Suprapubic skin (tissue), 4 donors: ENCODE results near the gene VSIR. TPM values are rescaled to one million over a fixed set of nuclear protein-coding genes. Genes with fewer than 3 reads are reported as not detected.

Experiments used
- DNase-seq, 2 donors: peaks; one replicate each; pipeline ENCODE4 v3.0.0-alpha.2; 2019; ENCODE audit warnings: low spot score in 2 of 2
- H3K27ac ChIP-seq: fragments of 200-600 bp; sonication (generic); one replicate; pipeline ENCODE4 v1.5.1; 2019
- H3K27me3 ChIP-seq: fragments of 200-600 bp; sonication (generic); one replicate; pipeline ENCODE4 v1.5.1; 2019
- H3K36me3 ChIP-seq: fragments of 200-600 bp; sonication (generic); one replicate; pipeline ENCODE4 v1.5.1; 2019
- H3K4me1 ChIP-seq: fragments of 200-600 bp; sonication (generic); one replicate; pipeline ENCODE4 v1.5.1; 2019
- H3K4me3 ChIP-seq: fragments of 200-600 bp; sonication (generic); one replicate; pipeline ENCODE4 v1.5.1; 2019; ENCODE audit warnings: mild to moderate bottlenecking
- H3K9me3 ChIP-seq: fragments of 200-600 bp; sonication (generic); one replicate; pipeline ENCODE4 v1.5.1; 2019
- EP300 ChIP-seq: sonication (generic); formaldehyde crosslinking; IDR thresholded peaks from one replicate; pipeline ENCODE4 v1.6.1; 2017; ENCODE audit warnings: antibody characterized with exemption
- POLR2A ChIP-seq, 2 donors: fragments of 450-650 bp; IDR thresholded peaks; one replicate each; pipeline ENCODE4 v1.6.1; 2017; ENCODE audit warnings: antibody characterized with exemption in 2 of 2, mild to moderate bottlenecking in 2 of 2, moderate library complexity in 2 of 2
- POLR2AphosphoS5 ChIP-seq, 3 donors: sonication (generic); formaldehyde crosslinking; IDR thresholded peaks; one replicate each; pipeline ENCODE4 v1.6.1; 2017; ENCODE audit warnings: antibody characterized with exemption in 3 of 3
- WGBS: methylation state at CpG from one replicate; pipeline ENCODE4 v1.1.5; 2018; 5-methylcytosine and 5-hydroxymethylcytosine counted together
- total RNA-seq, 4 donors: library from RNA; depleted of rRNA; stranded (reverse); fragments of >200 nt; gene quantifications; one replicate each; pipeline ENCODE4 v1.1.0, GENCODE V29; 2016
- TF ChIP-seq, protein P1 (sequence below), 2 donors: fragments of 200-600 bp in 1 of 2; fragments of 450-650 bp in 1 of 2; sonication (generic) in 1 of 2; IDR thresholded peaks; one replicate each; pipeline ENCODE4 v1.5.1; 2016 to 2019; ENCODE audit warnings: antibody characterized with exemption in 2 of 2, mild to moderate bottlenecking in 1 of 2, moderate library complexity in 1 of 2

Gene VSIR
- total RNA-seq, 4 donors from 2014 or later = 16.3 to 50.7 (median 33.6) TPM

DNA sequence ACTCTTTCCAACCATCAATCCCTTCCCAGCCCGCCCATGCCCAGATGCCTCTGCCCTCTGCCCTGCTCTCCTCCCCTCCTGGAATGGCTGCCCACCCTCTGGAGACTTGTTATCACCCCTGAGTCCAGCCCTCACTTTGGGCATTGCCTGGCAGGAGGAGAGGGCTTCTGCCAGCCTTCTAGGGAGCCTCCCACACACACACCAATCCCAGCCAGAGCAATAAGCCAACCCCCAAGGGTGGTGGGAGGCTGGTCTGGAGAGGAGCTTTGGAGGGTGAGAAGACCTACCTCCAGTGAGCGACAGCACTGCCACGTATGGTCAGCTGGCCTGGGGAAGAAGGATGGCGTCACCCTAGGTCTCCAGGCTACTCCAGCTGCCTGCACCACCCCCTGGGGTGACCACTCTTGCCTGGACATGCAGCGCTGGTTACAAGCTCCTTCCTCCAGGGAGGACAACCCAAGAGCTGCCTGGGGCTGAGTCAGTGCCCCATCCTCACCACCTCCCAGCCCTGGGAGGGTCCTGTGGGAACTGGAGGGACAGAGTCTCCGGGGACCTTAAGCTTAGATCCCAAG is 62.2 kb downstream of the VSIR start:
- Histone ChIP-seq H3K9me3 (no peaks in the 10 kb centered on the region), H3K36me3 (no peaks in the 10 kb centered on the region), H3K4me3 (no peak overlapping the region), H3K4me1 (peaks cover 47% of the 10 kb centered on the region), H3K27me3 (no peaks in the 10 kb centered on the region), H3K27ac (no peak overlapping the region)
- no peak for DNase-seq
- 90% methylated on average over 4 of the region's 6 CpGs for WGBS
- TF ChIP-seq POLR2A (IDR thresholded peaks at IDR 0.05) = no peak
- TF ChIP-seq, protein P1, sequence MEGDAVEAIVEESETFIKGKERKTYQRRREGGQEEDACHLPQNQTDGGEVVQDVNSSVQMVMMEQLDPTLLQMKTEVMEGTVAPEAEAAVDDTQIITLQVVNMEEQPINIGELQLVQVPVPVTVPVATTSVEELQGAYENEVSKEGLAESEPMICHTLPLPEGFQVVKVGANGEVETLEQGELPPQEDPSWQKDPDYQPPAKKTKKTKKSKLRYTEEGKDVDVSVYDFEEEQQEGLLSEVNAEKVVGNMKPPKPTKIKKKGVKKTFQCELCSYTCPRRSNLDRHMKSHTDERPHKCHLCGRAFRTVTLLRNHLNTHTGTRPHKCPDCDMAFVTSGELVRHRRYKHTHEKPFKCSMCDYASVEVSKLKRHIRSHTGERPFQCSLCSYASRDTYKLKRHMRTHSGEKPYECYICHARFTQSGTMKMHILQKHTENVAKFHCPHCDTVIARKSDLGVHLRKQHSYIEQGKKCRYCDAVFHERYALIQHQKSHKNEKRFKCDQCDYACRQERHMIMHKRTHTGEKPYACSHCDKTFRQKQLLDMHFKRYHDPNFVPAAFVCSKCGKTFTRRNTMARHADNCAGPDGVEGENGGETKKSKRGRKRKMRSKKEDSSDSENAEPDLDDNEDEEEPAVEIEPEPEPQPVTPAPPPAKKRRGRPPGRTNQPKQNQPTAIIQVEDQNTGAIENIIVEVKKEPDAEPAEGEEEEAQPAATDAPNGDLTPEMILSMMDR (IDR thresholded peaks at IDR 0.05) = no peak

DNA sequence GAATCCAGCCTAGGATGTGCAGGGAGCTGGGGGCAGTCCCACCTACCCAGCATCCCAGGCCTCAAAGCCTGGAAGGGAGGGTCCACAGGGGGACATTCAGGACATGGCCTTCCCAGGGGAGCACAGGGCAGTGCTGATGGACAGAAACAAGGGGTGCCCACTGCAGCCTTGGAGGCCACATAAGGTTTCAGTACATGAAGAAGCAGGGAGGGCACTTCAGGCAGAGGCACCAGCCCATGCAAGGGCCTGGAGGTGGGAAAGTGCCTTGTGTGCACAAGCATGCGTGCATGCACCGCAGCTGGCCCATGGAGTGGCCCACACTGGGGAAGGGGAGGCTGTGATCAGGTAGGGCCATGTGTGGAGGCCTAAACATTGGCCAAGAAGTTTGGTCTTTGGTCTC is 62.8 kb downstream of the VSIR start:
- WGBS = 100% methylated on average over 2 of the region's 2 CpGs
- TF ChIP-seq POLR2A (IDR thresholded peaks at IDR 0.05) = no peak
- no peak for TF ChIP-seq POLR2AphosphoS5 (IDR thresholded peaks at IDR 0.05)
- TF ChIP-seq, protein P1 (IDR thresholded peaks at IDR 0.05) = no peak
- no peak for TF ChIP-seq EP300
- Histone ChIP-seq H3K9me3 (no peaks in the 10 kb centered on the region), H3K36me3 (no peaks in the 10 kb centered on the region), H3K27me3 (no peaks in the 10 kb centered on the region), H3K27ac (no peak overlapping the region), H3K4me3 (no peak overlapping the region), H3K4me1 (peaks cover 41% of the 10 kb centered on the region)
- no peak for DNase-seq

DNA sequence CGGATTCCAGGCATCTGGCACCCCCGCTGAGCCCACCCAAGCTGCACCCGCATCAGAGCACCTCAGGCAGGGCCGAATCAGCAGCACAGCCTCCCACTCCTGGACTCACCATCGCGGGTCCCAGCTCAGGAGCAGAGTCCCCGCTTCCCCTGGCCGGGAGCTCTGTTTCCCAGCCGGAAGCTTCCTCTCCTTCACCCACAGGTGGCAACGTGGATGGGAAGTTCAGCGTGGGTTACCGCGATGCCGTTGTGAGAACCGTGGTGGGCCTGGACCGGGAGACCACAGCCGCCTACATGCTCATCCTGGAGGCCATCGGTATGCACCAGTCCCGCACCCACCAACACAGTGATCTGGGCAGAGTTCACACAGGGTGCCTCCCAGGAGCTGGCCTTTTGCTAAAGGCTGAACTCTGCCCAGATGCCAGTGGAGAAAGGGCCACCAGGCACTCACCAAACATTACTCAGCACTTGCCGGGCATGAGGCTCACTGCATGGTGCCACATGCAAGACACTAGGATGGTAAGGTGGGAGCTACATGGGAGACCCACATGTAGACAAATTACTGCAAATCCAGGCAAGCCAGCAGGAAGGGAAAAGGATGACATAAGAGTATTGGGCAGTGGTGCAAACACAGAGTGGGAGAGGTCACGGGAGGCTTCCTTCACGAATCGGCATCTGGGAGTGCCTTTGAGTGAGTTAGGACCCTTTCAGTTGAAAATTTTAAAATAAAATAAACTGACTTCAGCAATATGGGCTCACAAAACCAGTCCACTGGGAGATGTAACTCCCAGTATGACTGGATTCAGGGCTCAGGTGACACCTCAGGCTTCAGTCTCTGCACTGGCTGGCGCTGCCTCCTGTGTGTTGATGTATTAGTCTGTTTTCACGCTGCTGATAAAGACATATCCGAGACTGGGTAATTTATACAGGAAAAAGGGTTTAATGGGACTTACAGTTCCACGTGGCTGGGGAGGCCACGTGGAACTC is 64.1 kb downstream of the VSIR start:
- Histone ChIP-seq H3K36me3 (no peaks in the 10 kb centered on the region), H3K9me3 (no peaks in the 10 kb centered on the region), H3K27ac (no peak overlapping the region), H3K4me3 (no peak overlapping the region), H3K4me1 (peaks cover 30% of the 10 kb centered on the region), H3K27me3 (no peaks in the 10 kb centered on the region)
- TF ChIP-seq POLR2A (IDR thresholded peaks at IDR 0.05) (no peak), POLR2AphosphoS5 (IDR thresholded peaks at IDR 0.05) (no peak), EP300 (no peak)
- TF ChIP-seq, protein P1 (IDR thresholded peaks at IDR 0.05) = no peak
- WGBS = 73% methylated on average over 28 of the region's 28 CpGs
- DNase-seq = no peak

DNA sequence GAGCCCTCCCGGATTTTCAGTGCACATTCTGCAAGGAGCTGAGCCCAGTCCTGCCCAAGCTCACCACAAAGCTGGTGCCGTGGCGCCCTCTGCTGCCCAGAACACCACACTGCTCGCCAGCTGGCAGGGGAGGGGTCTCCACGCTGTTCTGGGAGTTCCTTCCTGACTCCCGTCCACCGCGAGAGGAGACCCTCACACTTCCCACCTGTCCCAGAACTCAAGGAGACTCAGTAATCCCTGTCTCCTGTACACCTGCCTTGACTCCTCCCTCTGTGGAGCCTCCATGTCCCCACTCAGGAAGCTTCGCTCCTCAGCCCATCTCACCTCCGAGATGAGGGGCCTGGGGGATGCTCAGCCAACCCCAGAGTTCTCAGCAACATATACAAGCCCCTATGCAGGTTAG is 65.0 kb downstream of the VSIR start:
- Histone ChIP-seq H3K9me3 (no peaks in the 10 kb centered on the region), H3K27me3 (no peaks in the 10 kb centered on the region), H3K4me1 (peaks cover 21% of the 10 kb centered on the region), H3K4me3 (no peak overlapping the region), H3K27ac (no peak overlapping the region), H3K36me3 (no peaks in the 10 kb centered on the region)
- peak in 1 of 2 donors; percentile 74 for DNase-seq
- 28% methylated on average over 5 of the region's 10 CpGs for WGBS
- TF ChIP-seq POLR2AphosphoS5 (IDR thresholded peaks at IDR 0.05) = no peak
- TF ChIP-seq, protein P1 (IDR thresholded peaks at IDR 0.05) = peak; percentile 47 to 82

DNA sequence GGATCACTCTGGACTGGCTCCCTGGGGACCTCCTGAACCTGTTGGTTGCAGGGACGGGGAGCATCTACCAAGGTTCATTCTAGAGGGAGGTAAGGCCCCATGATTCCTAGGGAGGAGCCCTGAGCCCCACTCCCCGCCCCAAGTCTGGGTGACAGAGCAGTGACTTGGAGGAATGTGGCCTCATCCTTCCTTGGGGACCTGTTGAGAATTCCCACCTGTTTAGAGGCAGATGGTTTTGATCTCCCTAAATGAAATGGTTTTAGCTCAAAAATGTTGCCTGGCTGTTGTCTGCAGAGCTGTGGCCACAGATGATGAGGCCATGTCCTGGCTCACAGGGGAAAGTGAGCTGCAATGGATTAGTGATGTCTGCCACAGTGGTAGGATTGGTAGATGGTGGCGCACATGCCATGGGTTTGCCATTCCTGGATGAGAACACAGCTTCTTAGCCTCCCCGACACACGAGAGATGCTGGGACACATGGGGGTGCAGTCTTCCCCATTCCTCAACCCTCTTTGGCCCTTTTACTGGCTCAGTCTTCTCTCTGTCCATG is 66.0 kb downstream of the VSIR start:
- 96% methylated on average over 4 of the region's 5 CpGs for WGBS
- H3K4me3 ChIP-seq = no peak overlapping the region
- TF ChIP-seq POLR2A (IDR thresholded peaks at IDR 0.05) (no peak), EP300 (no peak), POLR2AphosphoS5 (IDR thresholded peaks at IDR 0.05) (no peak)
- TF ChIP-seq, protein P1 (IDR thresholded peaks at IDR 0.05) = no peak
- no peak overlapping the region for H3K27ac ChIP-seq
- DNase-seq = no peak
- peaks cover 11% of the 10 kb centered on the region for H3K4me1 ChIP-seq
- H3K27me3 ChIP-seq = no peaks in the 10 kb centered on the region
- no peaks in the 10 kb centered on the region for H3K36me3 ChIP-seq
- no peaks in the 10 kb centered on the region for H3K9me3 ChIP-seq
